ENCODE results near the gene TRPM2. TPM values are rescaled to one million over a fixed set of nuclear protein-coding genes. Genes with fewer than 3 reads are reported as not detected.

Gene TRPM2
- total RNA-seq, 4 donors from 2014 or later = 1.6 to 3.5 (median 2.7) TPM

DNA sequence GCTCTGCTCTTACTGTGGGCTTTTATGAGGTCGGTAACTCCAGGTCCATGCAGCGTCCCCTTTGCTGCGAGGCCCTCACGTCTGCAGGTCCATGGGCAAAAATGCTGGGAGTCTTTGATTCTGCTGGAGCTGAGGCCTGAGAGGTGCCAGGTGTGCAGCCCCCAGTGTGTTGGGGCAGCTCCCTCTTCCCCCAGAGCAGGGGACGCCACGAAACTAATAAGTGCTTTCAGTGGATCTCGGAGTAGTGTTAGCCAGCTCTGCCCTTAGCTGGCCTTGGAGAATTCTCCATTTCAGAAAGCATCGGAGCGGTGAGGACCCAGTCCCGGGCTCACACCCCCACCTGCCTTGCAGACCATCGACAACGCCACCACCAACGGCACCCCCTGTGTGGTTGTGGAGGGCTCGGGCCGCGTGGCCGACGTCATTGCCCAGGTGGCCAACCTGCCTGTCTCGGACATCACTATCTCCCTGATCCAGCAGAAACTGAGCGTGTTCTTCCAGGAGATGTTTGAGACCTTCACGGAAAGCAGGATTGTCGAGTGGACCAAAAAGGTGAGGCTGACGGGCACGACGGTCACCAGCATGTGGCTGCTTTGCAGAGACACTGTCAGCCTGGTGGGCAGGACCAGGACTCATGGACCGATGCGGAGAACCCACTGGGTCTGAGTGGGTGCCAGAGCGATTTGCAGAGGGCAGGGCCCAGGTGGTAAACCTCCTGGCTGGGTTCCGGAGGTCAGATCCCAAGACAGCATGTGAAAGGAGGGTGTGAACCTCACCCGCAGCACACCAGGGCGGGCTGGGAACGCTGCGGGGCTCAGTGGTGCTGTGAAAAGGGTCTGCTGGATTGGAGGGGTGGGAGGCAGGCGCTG is 25.5 kb downstream of the TRPM2 start:
- Histone ChIP-seq H3K4me1 (no peaks in the 10 kb centered on the region), H3K27ac (replicated peaks in 1 of 4) (no peak overlapping the region), H3K4me3 (no peak overlapping the region), H3K36me3 (no peaks in the 10 kb centered on the region), H3K27me3 (peaks cover 0 to 73% (median 3%) of the 10 kb centered on the region in 4 donors), H3K9me3 (peaks cover 0 to 1% (median under 1%) of the 10 kb centered on the region in 4 donors)
- intact Hi-C loops (cut with DNase I) = no loop called here
- WGBS = 87% methylated on average over 18 of the region's 34 CpGs
- no peak for DNase-seq (ENCODE audit: extremely low spot score)
- no peak for TF ChIP-seq CTCF (IDR thresholded peaks at IDR 0.05)
- TF ChIP-seq POLR2AphosphoS5 (IDR thresholded peaks at IDR 0.05) = no peak
- no peak for TF ChIP-seq POLR2A (IDR thresholded peaks at IDR 0.05; ENCODE audit: low read depth)
- TF ChIP-seq EP300 (IDR thresholded peaks at IDR 0.05) = no peak

GRCh38 chr21:44379515-44379848 is 26.1 kb downstream of the TRPM2 start:
- no peak for DNase-seq (ENCODE audit: extremely low spot score)
- peaks cover 0 to 67% (median 3%) of the 10 kb centered on the region in 4 donors for H3K27me3 ChIP-seq
- TF ChIP-seq POLR2AphosphoS5 (IDR thresholded peaks at IDR 0.05) (no peak), POLR2A (IDR thresholded peaks at IDR 0.05; ENCODE audit: low read depth) (no peak), CTCF (IDR thresholded peaks at IDR 0.05) (no peak), EP300 (IDR thresholded peaks at IDR 0.05) (no peak)

GRCh38 chr21:44379991-44380865 is 26.8 kb downstream of the TRPM2 start:
- Histone ChIP-seq H3K27ac (replicated peaks in 1 of 4) (no peak overlapping the region), H3K4me3 (no peak overlapping the region), H3K36me3 (no peaks in the 10 kb centered on the region), H3K9me3 (peaks cover 0 to 15% (median 13%) of the 10 kb centered on the region in 4 donors), H3K27me3 (peaks cover 0 to 59% (median 3%) of the 10 kb centered on the region in 4 donors), H3K4me1 (no peaks in the 10 kb centered on the region)
- DNase-seq (ENCODE audit: extremely low spot score) = no peak
- TF ChIP-seq POLR2AphosphoS5 (IDR thresholded peaks at IDR 0.05) = no peak
- no peak for TF ChIP-seq EP300 (IDR thresholded peaks at IDR 0.05)
- TF ChIP-seq POLR2A (IDR thresholded peaks at IDR 0.05; ENCODE audit: low read depth) = no peak
- no peak for TF ChIP-seq CTCF (IDR thresholded peaks at IDR 0.05)
- 44% methylated on average over 20 of the region's 31 CpGs for WGBS
- intact Hi-C loops (cut with DNase I) = no loop called here

More at GRCh38 chr21:44379515-44379848, 26.1 kb downstream of the TRPM2 start:
- H3K36me3 ChIP-seq = no peaks in the 10 kb centered on the region
- WGBS = 84% methylated on average over 3 of the region's 5 CpGs
- intact Hi-C loops (cut with DNase I) = no loop called here
- no peak overlapping the region for H3K27ac ChIP-seq (replicated peaks in 1 of 4)
- H3K4me1 ChIP-seq = no peaks in the 10 kb centered on the region
- no peak overlapping the region for H3K4me3 ChIP-seq
- H3K9me3 ChIP-seq = peaks cover 0 to 7% (median 6%) of the 10 kb centered on the region in 4 donors

- no peak for DNase-seq (ENCODE audit: extremely low spot score)
- intact Hi-C loops (cut with DNase I) = no loop called here
- WGBS = 75% methylated on average over 8 of the region's 10 CpGs
- Histone ChIP-seq H3K9me3 (peaks cover 0 to 21% (median 19%) of the 10 kb centered on the region in 4 donors), H3K36me3 (no peaks in the 10 kb centered on the region), H3K4me1 (no peaks in the 10 kb centered on the region), H3K27me3 (peaks cover 0 to 53% (median 3%) of the 10 kb centered on the region in 4 donors), H3K27ac (replicated peaks in 1 of 4) (no peak overlapping the region), H3K4me3 (no peak overlapping the region)
- TF ChIP-seq CTCF (IDR thresholded peaks at IDR 0.05) (no peak), EP300 (IDR thresholded peaks at IDR 0.05) (no peak), POLR2A (IDR thresholded peaks at IDR 0.05; ENCODE audit: low read depth) (no peak), POLR2AphosphoS5 (IDR thresholded peaks at IDR 0.05) (no peak)
Observed at GRCh38 chr21:44380876-44381275, 27.5 kb downstream of the TRPM2 start.
